GM19452 (cell line): ENCODE data around the gene EIF3C.
"Not testable (repeated sequence)": the region's sequence is repeated elsewhere in the genome, so short reads cannot be mapped to it uniquely, and the experiment has no call there.

Experiments
- ATAC-seq: cut with Tn5 transposase; IDR thresholded peaks from one replicate; pipeline ENCODE4 v1.9.1; 2021; ENCODE audit not compliant: unreplicated experiment

The EIF3C gene

GRCh38 chr16:28711220-28712083 is at the start of gene EIF3C:
EIF3C (plus strand) TSS chr16:28711464; CDS start chr16:28711687, 223 bp downstream.
- ATAC-seq, result peak; percentile 99

GRCh38 chr16:28666264-28666663 is 45.0 kb upstream of the EIF3C start:
- ATAC-seq, result not testable (repeated sequence)

- ATAC-seq, result not testable (repeated sequence)
Measured at GRCh38 chr16:28667480-28667879, 43.8 kb upstream of the EIF3C start.

GRCh38 chr16:28668199-28668598 is 43.1 kb upstream of the EIF3C start:
- ATAC-seq, result not testable (repeated sequence)

- ATAC-seq, result not testable (repeated sequence)
Measured at GRCh38 chr16:28688327-28688952, 22.8 kb upstream of the EIF3C start.

- not testable (repeated sequence) for ATAC-seq
Measured at GRCh38 chr16:28689425-28689824, 21.8 kb upstream of the EIF3C start.

GRCh38 chr16:28691722-28692121 is 19.5 kb upstream of the EIF3C start:
- not testable (repeated sequence) for ATAC-seq

GRCh38 chr16:28693257-28693950 is 17.9 kb upstream of the EIF3C start:
- not testable (repeated sequence) for ATAC-seq

- ATAC-seq, result not testable (repeated sequence)
Measured at GRCh38 chr16:28699792-28700191, 11.5 kb upstream of the EIF3C start.

- not testable (repeated sequence) for ATAC-seq
Measured at GRCh38 chr16:28700349-28700748, 10.9 kb upstream of the EIF3C start.

GRCh38 chr16:28701384-28701783 is 9.9 kb upstream of the EIF3C start:
- ATAC-seq, result not testable (repeated sequence)

- ATAC-seq, result not testable (repeated sequence)
Measured at GRCh38 chr16:28704246-28704645, 7.0 kb upstream of the EIF3C start.

- ATAC-seq, result not testable (repeated sequence)
Measured at GRCh38 chr16:28722852-28723650, 11.8 kb downstream of the EIF3C start.

- ATAC-seq, result not testable (repeated sequence)
Measured at GRCh38 chr16:28731253-28731652, 20.0 kb downstream of the EIF3C start.

- not testable (repeated sequence) for ATAC-seq
Measured at GRCh38 chr16:28732455-28733124, 21.3 kb downstream of the EIF3C start.

- ATAC-seq, result not testable (repeated sequence)
Measured at GRCh38 chr16:28739787-28740186, 28.5 kb downstream of the EIF3C start.

GRCh38 chr16:28740631-28741030 is 29.4 kb downstream of the EIF3C start:
- not testable (repeated sequence) for ATAC-seq

GRCh38 chr16:28741295-28741694 is 30.0 kb downstream of the EIF3C start:
- ATAC-seq, result not testable (repeated sequence)

GRCh38 chr16:28746618-28747350 is 35.5 kb downstream of the EIF3C start:
- not testable (repeated sequence) for ATAC-seq
